Fibroblast of lung (primary cell): Measurements from ENCODE around the gene SMOC2. TPM values are rescaled to one million over a fixed set of nuclear protein-coding genes. Genes with fewer than 3 reads are reported as not detected.
"Not testable (repeated sequence)": the region's sequence is repeated elsewhere in the genome, so short reads cannot be mapped to it uniquely, and the experiment has no call there.

Experiments used
- DNase-seq, 2 donors: peaks; one replicate each; pipeline versions ENCODE4 v3.0.0 to v3.0.0-alpha.2; 2010; ENCODE audit warnings: low read depth in 2 of 2
- H2AFZ ChIP-seq: 2 replicates; pipeline ENCODE4 v1.5.1; 2012; ENCODE audit warnings: low read length, control low read depth, inconsistent platforms
- H3K27ac ChIP-seq: 2 replicates; pipeline ENCODE4 v1.5.1; 2011; ENCODE audit warnings: low read length, control low read depth; ENCODE audit not compliant: insufficient read depth
- H3K27me3 ChIP-seq: 2 replicates; pipeline ENCODE4 v1.5.1; 2011; ENCODE audit warnings: mild to moderate bottlenecking, low read length; ENCODE audit not compliant: control insufficient read depth, insufficient read depth
- H3K36me3 ChIP-seq: 2 replicates; pipeline ENCODE4 v1.5.1; 2011; ENCODE audit warnings: low read length; ENCODE audit not compliant: control insufficient read depth, insufficient read depth
- H3K4me1 ChIP-seq: 2 replicates; pipeline ENCODE4 v1.5.1; 2011; ENCODE audit warnings: low read length; ENCODE audit not compliant: control insufficient read depth, insufficient read depth; ENCODE audit errors: extremely low read depth
- H3K4me2 ChIP-seq: 2 replicates; pipeline ENCODE4 v1.5.1; 2011; ENCODE audit warnings: low read length, control low read depth; ENCODE audit not compliant: insufficient read depth; ENCODE audit errors: extremely low read depth
- H3K4me3 ChIP-seq, 4 experiments: fragments of 200-600 bp in 1 of 4; sonication (generic) in 1 of 4; replicated peaks in 1 of 4; 2 replicates each; pipeline ENCODE4 v1.5.1; 2011 to 2016; ENCODE audit warnings: low read length in 4 of 4, low read depth in 3 of 4, mild to moderate bottlenecking in 3 of 4, control low read depth in 2 of 4, inconsistent platforms in 1 of 4, mixed read lengths in 1 of 4; ENCODE audit not compliant: insufficient read depth in 1 of 4; ENCODE audit errors: control extremely low read depth in 1 of 4
- H3K79me2 ChIP-seq: 2 replicates; pipeline ENCODE4 v1.5.1; 2012; ENCODE audit warnings: mild to moderate bottlenecking, low read length, inconsistent platforms; ENCODE audit not compliant: control insufficient read depth, insufficient read depth
- H3K9ac ChIP-seq: 2 replicates; pipeline ENCODE4 v1.5.1; 2011; ENCODE audit warnings: mild to moderate bottlenecking, low read length, control low read depth; ENCODE audit not compliant: insufficient read depth
- H3K9me3 ChIP-seq: 2 replicates; pipeline ENCODE4 v1.5.1; 2012; ENCODE audit warnings: low read depth, low read length; ENCODE audit not compliant: control insufficient read depth, insufficient read depth
- H4K20me1 ChIP-seq: 2 replicates; pipeline ENCODE4 v1.5.1; 2011; ENCODE audit warnings: low read length; ENCODE audit not compliant: control insufficient read depth, insufficient read depth; ENCODE audit errors: extremely low read depth
- EZH2 ChIP-seq: IDR thresholded peaks from 2 replicates; pipeline ENCODE4 v1.5.1; 2012; ENCODE audit warnings: low read length, control low read depth, mild to moderate bottlenecking; ENCODE audit errors: missing control alignments
- polyA plus RNA-seq, 2 donors: library from polyadenylated mRNA; depleted of rRNA in 1 of 2; stranded (reverse) in 1 of 2; unstranded in 1 of 2; fragments of >200 nt; gene quantifications; 2 replicates each; pipeline ENCODE4 v1.2.1, GENCODE V29; 2011 to 2012; ENCODE audit warnings: missing spikeins in 1 of 2
- total RNA-seq: library from RNA; depleted of rRNA; stranded (reverse); fragments of >200 nt; gene quantifications from 2 replicates; pipeline ENCODE4 v1.2.1, GENCODE V29; 2014
- TF ChIP-seq, protein P1 (sequence below), 2 donors: IDR thresholded peaks in 1 of 2; conservative IDR thresholded peaks in 1 of 2; 1 replicate in 1 of 2; 2 replicates in 1 of 2; pipeline ENCODE4 v1.5.1; 2011 to 2012; ENCODE audit warnings: low read length in 2 of 2, control low read depth in 1 of 2, inconsistent platforms in 1 of 2, low read depth in 1 of 2, mild to moderate bottlenecking in 1 of 2

The SMOC2 gene
- total and polyA plus RNA-seq, 2 donors (not counting 1 experiment from before 2014, with no cell fraction given) = not detected

DNA sequence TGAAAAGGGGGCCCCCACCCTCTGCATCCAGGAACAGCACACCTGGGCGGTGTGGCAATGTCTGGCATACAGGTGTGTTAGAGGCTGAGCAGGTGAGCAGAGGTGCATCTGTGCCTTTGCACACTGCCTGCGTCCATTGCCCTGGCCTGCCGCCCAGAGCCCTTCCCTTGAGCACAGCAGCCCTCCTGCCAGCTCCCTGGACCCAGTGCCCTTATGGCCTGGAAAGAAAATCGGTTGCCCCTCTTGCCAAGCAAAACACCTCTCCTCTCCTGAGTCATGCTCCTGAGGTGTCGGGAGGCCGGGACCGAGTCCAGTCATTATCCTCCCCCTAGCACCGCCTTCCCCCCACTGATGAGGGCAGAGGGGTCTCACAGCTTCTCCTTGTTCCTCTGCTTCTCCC, 259.9 kb downstream of the SMOC2 start:
- H3K4me2 ChIP-seq = no peak overlapping the region
- H4K20me1 ChIP-seq = no peaks in the 10 kb centered on the region
- no peaks in the 10 kb centered on the region for H3K9me3 ChIP-seq
- H3K79me2 ChIP-seq = no peaks in the 10 kb centered on the region
- no peaks in the 10 kb centered on the region for H3K27me3 ChIP-seq
- no peaks in the 10 kb centered on the region for H3K36me3 ChIP-seq
- no peaks in the 10 kb centered on the region for H3K4me1 ChIP-seq
- no peak overlapping the region for H3K9ac ChIP-seq
- no peak overlapping the region for H3K4me3 ChIP-seq
- DNase-seq = no peak
- no peak overlapping the region for H2AFZ ChIP-seq
- TF ChIP-seq EZH2 = no peak
- TF ChIP-seq, protein P1, sequence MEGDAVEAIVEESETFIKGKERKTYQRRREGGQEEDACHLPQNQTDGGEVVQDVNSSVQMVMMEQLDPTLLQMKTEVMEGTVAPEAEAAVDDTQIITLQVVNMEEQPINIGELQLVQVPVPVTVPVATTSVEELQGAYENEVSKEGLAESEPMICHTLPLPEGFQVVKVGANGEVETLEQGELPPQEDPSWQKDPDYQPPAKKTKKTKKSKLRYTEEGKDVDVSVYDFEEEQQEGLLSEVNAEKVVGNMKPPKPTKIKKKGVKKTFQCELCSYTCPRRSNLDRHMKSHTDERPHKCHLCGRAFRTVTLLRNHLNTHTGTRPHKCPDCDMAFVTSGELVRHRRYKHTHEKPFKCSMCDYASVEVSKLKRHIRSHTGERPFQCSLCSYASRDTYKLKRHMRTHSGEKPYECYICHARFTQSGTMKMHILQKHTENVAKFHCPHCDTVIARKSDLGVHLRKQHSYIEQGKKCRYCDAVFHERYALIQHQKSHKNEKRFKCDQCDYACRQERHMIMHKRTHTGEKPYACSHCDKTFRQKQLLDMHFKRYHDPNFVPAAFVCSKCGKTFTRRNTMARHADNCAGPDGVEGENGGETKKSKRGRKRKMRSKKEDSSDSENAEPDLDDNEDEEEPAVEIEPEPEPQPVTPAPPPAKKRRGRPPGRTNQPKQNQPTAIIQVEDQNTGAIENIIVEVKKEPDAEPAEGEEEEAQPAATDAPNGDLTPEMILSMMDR (conservative IDR thresholded peaks at IDR 0.05 in 1 of 2, IDR thresholded peaks at IDR 0.05 in 1 of 2; ENCODE audit: low read depth in 1 of 2, low read length in 2 of 2) = no peak
- H3K27ac ChIP-seq = no peak overlapping the region

DNA sequence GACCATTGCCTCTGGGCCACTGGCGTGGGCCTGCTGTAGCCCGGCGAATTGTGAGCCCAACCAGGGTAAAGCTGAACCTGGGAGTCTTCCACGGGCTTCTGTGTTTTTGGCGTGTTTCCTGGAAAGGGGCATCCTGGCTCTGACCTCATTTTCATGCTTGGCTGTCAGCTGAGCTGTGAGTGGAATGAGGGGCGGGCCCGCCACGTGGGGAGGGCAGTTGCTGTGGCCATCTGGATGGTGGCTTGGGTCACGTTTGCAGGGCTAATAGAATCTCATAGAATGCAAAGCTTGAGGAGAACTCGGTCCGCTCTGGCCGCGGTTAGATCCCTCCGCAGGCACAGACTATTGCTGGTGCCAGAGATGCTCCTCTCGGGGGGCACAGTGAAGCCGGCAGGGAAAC, 263.0 kb downstream of the SMOC2 start:
- Histone ChIP-seq H3K36me3 (no peaks in the 10 kb centered on the region), H3K27me3 (no peaks in the 10 kb centered on the region), H3K9ac (no peak overlapping the region), H3K4me2 (no peak overlapping the region), H3K79me2 (no peaks in the 10 kb centered on the region), H4K20me1 (no peaks in the 10 kb centered on the region), H3K9me3 (no peaks in the 10 kb centered on the region), H3K27ac (no peak overlapping the region), H3K4me3 (no peak overlapping the region), H2AFZ (no peak overlapping the region), H3K4me1 (no peaks in the 10 kb centered on the region)
- TF ChIP-seq EZH2 = no peak
- TF ChIP-seq, protein P1 (conservative IDR thresholded peaks at IDR 0.05 in 1 of 2, IDR thresholded peaks at IDR 0.05 in 1 of 2; ENCODE audit: low read depth in 1 of 2, low read length in 2 of 2) = no peak
- DNase-seq = no peak

DNA sequence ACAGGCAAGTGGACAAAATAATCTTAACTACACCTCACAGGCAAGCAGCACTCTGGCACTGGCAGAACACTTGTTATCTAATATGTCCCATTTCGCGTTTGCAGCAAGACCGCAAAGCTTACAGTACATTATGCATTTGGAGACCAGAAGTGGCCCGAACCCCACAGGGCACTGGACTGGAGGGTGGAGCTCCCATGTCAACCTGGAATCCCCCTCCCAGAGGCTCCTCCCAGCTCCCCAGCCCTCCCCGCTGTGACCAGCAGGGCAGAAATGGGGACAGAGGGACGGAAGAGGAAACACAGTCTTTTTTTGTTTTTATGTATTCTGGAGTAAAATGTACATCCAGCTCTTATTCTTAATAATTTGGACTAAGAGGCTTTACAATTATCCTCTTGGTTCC, 263.7 kb downstream of the SMOC2 start:
- H3K4me2 ChIP-seq = no peak overlapping the region
- no peaks in the 10 kb centered on the region for H3K36me3 ChIP-seq
- H3K27me3 ChIP-seq = no peaks in the 10 kb centered on the region
- H3K79me2 ChIP-seq = no peaks in the 10 kb centered on the region
- DNase-seq = no peak
- TF ChIP-seq, protein P1 (conservative IDR thresholded peaks at IDR 0.05 in 1 of 2, IDR thresholded peaks at IDR 0.05 in 1 of 2; ENCODE audit: low read depth in 1 of 2, low read length in 2 of 2) = no peak
- no peak for TF ChIP-seq EZH2
- no peak overlapping the region for H3K9ac ChIP-seq
- H3K27ac ChIP-seq = no peak overlapping the region
- H4K20me1 ChIP-seq = no peaks in the 10 kb centered on the region
- H3K4me1 ChIP-seq = no peaks in the 10 kb centered on the region
- no peak overlapping the region for H2AFZ ChIP-seq
- H3K9me3 ChIP-seq = no peaks in the 10 kb centered on the region
- H3K4me3 ChIP-seq = no peak overlapping the region

DNA sequence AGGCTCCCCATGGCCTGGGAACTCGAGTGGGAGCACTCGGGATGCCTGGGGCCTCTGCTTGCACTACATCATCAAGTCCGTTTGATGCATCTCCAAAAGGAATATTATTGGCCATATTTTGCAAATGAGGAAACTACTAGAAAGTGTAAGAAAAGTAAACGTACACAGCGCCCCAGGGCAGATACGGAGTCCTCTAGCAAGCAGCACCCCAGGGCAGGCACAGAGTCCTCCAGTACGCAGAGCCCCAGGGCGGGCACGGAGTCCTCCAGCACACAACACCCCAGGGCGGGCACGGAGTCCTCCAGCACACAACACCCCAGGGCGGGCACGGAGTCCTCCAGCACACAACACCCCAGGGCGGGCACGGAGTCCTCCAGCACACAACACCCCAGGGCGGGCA, 264.3 kb downstream of the SMOC2 start:
- not testable (repeated sequence) for H4K20me1 ChIP-seq, H3K36me3 ChIP-seq, H2AFZ ChIP-seq, H3K9me3 ChIP-seq, H3K27me3 ChIP-seq, H3K27ac ChIP-seq, H3K4me3 ChIP-seq, H3K9ac ChIP-seq, H3K79me2 ChIP-seq, H3K4me2 ChIP-seq, H3K4me1 ChIP-seq, DNase-seq
